ENCODE data around the gene FAM53A.

DNA sequence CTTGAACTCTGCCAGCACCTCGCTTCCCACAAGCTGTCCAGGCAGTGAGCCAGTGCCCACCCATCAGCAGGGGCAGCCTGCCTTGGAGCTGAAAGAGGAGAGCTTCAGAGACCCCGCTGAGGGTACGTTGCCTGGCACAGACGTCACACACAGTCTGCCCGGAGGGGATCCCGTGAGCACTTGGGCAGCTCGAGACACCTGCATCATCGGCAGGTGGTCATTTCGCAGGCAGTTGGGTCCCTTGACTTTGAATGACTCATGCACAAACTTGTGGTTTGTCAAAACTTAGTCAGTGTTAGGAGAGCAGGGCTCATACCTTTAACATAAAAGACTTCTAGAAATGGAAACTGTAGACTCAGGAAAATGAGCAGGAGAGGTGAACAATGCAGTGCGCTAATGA is 47.1 kb upstream of the FAM53A start:
- no peak for TF ChIP-seq POLR2A (IDR thresholded peaks at IDR 0.05)
- TF ChIP-seq, protein P1, sequence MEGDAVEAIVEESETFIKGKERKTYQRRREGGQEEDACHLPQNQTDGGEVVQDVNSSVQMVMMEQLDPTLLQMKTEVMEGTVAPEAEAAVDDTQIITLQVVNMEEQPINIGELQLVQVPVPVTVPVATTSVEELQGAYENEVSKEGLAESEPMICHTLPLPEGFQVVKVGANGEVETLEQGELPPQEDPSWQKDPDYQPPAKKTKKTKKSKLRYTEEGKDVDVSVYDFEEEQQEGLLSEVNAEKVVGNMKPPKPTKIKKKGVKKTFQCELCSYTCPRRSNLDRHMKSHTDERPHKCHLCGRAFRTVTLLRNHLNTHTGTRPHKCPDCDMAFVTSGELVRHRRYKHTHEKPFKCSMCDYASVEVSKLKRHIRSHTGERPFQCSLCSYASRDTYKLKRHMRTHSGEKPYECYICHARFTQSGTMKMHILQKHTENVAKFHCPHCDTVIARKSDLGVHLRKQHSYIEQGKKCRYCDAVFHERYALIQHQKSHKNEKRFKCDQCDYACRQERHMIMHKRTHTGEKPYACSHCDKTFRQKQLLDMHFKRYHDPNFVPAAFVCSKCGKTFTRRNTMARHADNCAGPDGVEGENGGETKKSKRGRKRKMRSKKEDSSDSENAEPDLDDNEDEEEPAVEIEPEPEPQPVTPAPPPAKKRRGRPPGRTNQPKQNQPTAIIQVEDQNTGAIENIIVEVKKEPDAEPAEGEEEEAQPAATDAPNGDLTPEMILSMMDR (IDR thresholded peaks at IDR 0.05) = no peak
